CD4-positive, alpha-beta T cell treated with Interleukin-10 for 1 hour (primary cell): ENCODE results near the gene PLVAP.
A peak's percentile ranks its signal among the peaks of the same experiment; 100 is the strongest.

Experiments used
- DNase-seq: peaks from one replicate; pipeline ENCODE4 v3.0.0-alpha.2; 2020

The PLVAP gene

GRCh38 chr19:17332677-17333581 lies 44.2 kb downstream of the PLVAP start:
- peak; percentile 49 for DNase-seq

GRCh38 chr19:17332360-17332676 lies 44.8 kb downstream of the PLVAP start:
- DNase-seq = no peak

DNA sequence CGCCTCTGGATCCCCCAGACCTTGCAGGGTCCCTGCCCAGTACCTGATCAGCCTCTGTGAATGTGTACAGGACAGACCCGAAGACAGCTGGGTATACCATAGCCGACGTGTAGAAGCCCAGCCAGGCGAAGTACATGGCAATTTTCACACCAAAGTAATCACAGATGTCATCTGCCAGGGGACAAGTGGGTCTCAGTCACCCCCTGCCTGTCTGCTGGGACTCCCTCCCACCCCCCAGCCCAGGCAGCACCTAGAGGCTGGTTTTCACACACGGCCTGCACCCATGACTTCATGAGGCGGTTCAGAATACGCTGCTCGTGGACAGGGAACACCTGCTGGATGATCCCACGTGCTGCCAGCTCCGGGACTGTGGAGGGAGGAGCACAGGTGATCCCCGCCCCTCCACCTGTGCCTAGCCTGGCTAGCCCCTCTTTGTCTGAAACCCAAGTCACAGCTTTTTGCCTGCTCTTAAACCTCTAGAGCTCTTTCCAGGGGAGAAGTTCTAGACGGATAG lies 46.0 kb downstream of the PLVAP start:
- DNase-seq = no peak

DNA sequence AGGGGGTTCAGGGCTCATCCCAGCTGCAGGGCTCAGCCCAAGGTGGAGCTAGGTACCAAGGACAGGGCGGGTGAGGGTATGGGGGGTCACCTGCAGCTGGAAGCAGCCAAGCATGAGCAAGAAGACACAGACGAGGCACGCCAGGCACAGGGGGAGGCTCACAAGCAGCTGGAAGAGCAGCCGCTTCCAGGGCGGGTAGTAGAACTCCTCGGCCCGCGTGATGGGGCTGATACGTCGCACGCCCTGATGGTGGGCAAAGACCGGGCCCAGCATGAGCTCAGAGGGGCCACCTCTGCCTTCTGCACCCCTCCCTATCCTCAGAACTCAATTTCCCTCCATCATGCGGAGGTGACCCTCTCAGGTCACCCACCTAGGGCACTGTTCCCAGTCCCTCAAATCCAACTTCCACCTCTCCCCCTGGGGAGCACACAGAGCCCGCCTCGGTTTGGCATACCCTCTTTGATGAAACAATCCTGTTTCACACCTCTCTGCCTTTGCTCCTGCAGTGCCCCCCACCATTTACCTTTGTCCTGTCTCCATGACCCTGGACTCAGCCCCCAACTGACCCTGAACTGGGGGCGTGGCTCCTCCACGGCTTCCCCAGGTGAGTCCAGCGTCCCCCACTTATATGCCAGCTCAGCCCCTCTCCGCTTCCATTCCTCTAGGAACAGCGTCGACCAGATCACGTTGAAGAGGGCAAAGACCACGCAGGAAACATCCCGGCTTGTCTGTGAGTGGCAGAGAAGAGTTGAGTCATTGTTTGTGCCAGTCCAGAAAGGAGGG lies 46.7 kb downstream of the PLVAP start:
- DNase-seq = no peak

DNA sequence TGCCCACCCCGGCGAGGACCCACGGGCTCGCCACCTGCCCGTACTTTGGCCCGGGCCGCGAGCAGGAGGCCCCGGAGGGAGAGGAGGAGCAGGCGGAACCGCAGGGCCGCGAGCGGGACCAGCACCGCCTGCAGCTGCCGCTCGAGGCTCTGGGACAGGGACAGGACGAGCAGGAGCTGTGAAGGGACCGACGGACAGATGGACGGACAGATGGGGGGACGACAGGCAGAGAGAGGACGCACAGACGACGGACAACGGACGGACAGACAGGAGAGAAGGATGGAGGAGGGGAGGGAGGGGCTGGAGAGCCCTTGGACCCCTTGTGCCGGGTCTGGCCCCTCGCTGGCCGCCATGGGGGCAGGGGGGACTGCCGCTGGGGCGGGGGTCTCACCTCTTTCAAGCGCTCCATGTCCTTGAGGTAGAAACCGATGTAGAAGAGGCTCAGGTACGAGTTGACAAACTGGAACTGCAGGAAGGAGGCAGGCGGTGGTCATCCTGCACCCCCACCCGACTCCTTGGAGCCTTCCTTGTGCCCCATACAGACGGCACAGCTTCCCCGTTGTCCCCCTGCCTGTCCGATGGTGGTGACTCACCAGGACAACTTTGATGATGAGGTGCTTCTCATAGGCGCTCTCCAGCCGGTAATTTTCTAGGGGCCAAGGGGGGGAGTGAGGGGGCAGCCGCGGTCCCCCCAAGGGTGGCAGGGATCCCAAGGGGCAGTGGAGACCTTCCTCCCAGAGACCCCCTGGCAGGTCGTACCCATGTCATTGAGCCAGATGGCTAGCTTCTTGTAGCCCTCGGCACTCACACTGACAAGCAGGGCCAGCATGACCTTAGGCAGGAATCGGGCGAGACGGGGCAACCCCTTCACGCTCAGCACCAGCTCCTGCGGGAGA lies 47.5 kb downstream of the PLVAP start:
- DNase-seq = no peak

DNA sequence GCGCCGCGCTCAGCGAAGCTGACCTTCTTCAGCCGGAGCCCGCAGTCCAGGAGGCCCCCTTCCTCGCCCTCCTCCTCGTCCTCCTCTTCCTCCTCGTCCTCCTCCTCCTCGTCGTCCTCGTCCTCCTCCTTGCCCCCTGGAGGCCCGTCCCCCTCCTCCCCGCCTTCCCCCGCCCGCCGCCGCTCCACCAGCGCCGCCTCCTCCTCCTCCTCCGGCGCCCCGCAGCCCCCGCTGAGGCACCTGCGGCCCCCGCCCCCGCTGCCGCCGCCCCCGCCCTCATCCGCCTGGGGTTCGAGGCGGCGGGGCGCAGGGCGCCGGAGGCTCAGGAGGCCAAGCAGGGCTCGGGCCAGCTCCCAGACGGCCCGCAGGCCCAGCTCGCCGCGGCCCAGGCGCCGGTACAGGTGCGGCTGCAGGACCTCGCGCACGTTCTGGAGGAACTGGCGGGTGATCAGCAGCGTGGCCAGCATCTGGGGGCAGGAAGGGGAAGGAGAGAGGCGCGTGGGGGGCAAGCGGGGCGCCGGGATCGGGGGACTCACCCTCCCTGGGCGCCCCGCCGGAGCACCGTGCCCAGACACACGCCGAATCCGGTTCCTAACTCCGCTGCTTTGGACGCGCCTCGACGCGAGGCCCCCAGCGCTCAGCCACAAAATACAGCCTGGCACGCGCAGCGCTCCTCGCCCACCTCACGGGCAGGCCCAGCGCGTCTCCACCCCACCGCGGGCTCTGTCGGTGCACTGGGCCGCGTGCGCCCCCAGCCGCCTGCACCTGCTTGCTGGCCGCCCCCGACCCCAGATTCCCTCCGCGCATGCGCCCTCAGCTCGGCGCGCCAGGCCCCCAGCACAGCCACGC lies 48.4 kb downstream of the PLVAP start:
- peak; percentile 51 for DNase-seq

- peak; percentile 68 for DNase-seq
These were observed 49.3 kb downstream of the PLVAP start for GRCh38 chr19:17327654-17328516.

DNA sequence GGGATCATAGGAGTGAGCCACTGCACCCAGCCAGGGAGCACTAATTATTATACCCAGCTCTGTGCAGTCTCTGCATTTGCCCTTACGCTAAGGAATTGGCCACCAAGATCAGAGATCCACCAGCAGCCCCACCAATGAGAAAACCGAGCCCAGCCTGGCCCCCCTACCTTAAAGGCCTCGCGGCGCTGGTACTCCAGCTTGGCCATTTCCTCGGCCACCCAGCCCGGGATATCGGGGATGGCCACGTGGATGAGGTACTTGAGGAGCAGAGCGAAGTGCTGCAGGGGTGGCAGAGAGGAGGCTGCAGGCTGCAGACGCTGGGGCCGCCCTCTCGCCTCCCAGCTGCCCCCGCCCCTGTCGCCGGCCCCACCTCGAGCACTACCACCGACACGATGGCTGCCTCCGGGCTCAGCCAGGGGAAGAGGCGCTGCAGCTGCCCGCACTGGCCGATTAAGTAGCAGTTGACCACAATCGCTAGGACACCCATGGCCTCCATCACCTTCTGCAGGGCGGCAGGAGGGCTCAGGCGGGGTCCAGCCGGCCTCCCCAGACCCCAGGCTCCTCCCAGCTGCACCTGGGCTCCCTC lies 50.0 kb downstream of the PLVAP start:
- DNase-seq = no peak

DNA sequence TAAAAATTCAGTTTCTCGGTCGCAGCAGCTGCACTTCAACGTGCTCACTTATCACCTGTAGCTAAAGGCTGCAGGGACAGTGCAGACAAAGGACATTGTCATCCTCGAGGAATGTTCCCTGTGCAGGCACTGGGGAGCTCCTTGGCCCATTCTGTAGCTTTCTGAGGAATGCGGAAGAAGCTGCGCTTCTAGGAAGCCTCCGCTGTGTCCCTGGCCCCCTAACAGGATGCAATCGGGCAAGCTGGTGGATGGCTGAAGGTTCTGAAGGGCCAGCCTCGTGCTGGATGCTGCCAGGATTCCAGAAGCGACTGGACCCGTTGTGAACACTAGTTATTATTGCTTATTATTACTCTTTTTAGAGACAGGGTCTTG lies 50.6 kb downstream of the PLVAP start:
- no peak for DNase-seq

DNA sequence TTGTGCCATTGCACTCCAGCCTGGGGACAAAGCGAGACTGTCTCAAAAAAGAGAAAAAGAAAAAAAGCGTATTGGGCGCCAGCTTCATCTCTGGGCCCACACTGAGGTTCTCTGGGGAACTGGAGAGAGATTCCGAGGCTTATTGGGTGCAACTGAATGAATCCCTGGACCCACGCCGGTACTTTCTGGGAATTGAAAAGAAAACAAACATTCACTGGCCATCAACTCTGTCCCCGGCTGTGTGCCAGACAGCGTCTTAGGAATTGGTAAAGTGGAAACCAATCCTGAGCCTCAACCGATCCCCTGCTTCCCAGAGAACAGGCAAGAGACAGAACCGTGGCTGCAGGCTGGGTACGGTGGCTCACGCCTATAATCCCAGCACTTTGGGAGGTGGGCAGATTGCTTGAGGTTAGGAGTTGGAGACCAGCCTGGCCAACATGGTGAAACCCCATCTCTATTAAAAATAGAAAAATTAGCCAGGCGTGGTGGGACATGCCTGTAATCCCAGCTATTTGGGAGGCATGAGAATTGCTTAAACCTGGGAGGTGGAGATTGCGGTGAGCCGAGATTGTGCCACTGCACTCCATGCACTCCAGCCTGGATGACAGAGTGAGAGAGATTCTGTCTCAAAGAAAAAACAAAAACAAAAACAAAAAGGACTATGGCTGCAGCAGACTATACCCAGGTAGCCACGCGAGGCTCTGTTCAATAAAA lies 51.1 kb downstream of the PLVAP start:
- DNase-seq = no peak

- DNase-seq = no peak
These were observed 52.0 kb downstream of the PLVAP start for GRCh38 chr19:17325133-17325532.

- DNase-seq = no peak
These were observed 52.6 kb downstream of the PLVAP start for GRCh38 chr19:17324357-17325114.

DNA sequence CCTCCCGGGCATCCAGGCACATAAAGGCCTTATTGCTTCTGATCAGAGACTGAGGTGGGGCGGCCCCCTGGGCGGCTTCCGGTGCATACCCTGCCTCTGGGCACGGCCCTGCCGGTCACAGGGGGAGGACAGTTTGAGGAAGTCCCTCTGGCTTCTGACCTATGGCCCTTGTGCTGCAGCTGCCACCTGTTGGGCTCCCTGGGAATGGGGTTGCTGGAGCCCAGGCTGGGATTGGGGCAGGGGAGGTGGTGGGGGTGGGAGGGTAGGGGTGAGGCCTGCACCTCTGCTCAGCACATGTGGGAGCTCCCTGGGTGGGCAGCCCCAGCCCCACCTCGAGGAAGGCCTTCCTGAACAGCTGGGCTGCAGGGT lies 53.2 kb downstream of the PLVAP start:
- no peak for DNase-seq

DNA sequence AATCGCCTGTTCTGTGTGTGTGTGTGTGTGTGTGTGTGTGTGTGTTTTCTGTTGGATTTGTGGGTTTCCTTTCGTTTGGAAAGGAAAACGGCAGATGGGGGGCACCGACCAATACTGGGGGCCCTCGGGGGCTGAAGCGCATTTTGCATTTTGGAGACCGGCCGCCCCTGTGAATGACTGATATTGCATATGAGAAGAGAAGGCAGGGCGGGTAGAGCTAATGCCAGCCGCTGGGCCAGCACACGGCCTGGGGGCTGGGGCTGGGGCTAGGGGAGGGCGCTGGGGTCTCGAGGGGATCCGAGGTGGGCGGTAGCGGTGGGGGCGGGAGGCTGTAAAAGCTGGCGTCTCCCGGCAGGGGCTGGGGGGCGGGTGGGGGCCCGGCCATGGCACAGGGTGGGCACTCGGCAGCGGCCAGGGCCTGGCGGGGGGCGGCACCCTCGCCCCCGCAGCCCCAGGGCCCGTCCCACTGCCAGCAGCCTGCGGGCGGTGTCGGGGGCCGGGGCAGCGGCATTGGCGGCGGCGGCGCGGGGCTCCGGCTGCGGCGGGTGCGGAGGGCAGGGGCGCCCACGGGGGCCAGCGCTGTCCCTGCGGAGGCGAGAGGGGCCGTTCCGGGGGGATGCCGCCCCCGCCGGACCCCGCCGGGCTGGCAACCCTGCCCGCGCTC lies 53.7 kb downstream of the PLVAP start:
- no peak for DNase-seq

DNA sequence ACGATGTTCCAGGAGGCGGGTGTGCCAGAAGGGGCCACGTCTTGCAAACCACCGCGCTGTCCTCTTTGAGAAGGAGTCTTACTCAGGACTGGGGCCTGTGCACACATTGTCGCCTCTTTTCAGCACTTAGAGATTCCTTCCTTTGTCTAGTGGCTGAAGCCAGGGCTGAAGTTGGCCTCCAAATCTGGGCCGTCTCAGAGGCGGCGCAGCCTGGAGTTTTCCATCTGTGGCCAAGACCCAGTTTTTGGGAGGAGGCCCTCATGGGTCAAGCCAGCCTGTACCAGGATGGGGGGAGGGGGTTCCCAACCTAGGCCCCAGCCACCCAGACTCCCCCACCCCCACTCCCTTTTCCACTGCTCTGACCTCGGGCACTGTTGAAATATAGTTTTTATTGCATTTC lies 54.3 kb downstream of the PLVAP start:
- DNase-seq = no peak

- DNase-seq = no peak
These were observed 55.3 kb downstream of the PLVAP start for GRCh38 chr19:17321655-17322489.

- no peak for DNase-seq
These were observed 56.7 kb downstream of the PLVAP start for GRCh38 chr19:17320435-17320834.
